C4-2B (cell line): ENCODE data around the gene GRIP1.

ENCODE experiments used
- H3K27ac ChIP-seq: fragments of 450-650 bp; 2 replicates; pipeline ENCODE4 v1.5.1; 2017
- CTCF ChIP-seq: fragments of 450-650 bp; conservative IDR thresholded peaks from 2 replicates; pipeline ENCODE4 v1.5.1; 2017; ENCODE audit warnings: mild to moderate bottlenecking
- ZFX ChIP-seq: fragments of 450-650 bp; IDR thresholded peaks from 2 replicates; pipeline ENCODE4 v1.6.1; 2017

Gene GRIP1

DNA sequence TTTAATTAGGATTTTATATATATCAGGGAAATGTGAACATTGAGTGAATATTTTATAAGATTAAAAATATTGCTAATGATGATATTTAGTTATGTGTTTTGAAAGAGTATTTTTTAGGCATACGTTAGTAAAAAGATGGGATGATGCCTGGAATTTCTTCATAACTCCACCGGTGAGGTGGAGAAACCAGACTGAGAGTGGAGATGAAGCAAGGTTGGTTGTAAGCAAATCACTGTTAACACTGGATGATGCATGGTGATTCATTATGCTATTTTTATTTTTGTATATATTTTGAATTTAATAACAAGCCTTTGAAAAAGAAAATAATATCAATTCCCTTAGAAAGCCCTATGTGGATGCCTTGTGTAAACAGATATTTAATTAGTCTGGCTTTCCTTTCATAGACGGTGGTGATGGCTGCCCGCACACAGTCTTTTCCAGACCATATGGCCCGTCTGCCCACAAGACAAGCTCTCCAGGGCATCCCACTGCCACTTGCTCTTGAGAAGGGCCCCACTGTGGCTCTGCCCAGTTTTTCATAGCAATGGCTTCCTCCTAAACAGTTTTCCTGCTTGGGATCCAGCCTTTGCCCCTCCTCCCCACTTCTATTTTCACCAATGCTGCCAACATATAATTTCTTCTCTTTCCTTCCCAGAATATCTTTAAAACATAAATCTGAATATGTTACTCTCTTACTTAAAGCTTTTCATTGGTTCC lies 281.1 kb downstream of the GRIP1 start:
- H3K27ac ChIP-seq = no peak overlapping the region
- TF ChIP-seq ZFX = no peak
- no peak for TF ChIP-seq CTCF

DNA sequence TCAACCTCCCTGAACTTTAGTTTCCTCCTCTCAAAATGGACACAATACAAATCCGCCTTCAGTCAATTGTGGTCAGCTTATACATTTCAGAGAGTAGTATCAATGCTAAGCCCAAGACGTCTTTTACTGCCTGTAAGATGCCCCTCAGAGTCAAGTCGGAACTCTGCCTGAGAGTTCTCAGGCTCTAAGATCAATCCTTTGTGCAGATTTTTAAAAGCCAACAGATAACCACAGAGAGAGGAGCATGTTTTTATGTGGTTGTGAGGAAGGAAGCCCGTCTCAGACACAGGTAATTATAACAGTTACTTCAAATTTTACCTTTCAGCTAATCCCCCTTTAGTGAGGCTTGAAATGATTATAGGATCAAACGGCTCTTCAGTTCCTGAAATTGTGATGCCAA lies 285.0 kb downstream of the GRIP1 start:
- no peak overlapping the region for H3K27ac ChIP-seq
- TF ChIP-seq ZFX = no peak
- no peak for TF ChIP-seq CTCF

DNA sequence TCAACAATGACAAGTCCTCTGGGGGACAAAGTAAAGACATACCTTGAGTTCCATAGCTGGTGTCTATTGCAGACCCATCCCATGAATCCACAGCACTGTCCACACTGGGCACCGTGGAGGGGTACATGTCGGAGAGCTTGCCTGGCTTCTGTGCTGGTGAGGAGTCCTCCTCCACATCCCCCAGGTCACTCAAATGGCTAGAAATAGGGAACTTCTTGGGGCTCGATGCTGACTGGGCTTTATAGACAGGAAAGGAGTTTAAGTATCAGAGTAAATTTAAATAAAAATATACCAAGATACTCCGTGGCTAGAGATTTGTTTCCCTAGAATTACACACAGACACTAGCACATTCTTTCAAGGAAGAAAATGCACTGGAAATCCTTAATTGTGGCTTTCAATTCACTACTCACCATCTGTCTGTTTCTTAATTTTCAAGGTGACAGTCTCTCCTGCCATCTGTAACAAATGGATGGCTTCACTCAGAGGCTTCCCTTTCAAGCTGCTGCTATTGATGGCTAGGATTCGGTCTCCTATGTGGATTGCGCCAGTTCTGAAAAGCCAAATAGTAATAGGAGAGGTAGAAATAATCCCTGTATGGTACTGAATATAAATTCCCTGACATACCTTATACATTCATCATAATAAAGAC lies 286.5 kb downstream of the GRIP1 start:
- no peak overlapping the region for H3K27ac ChIP-seq

GRCh38 chr12:66388517-66388916 lies 290.4 kb downstream of the GRIP1 start:
- no peak overlapping the region for H3K27ac ChIP-seq
- TF ChIP-seq ZFX (no peak), CTCF (no peak)

More for the DNA sequence above, 286.5 kb downstream of the GRIP1 start:
- no peak for TF ChIP-seq CTCF
- TF ChIP-seq ZFX = no peak

DNA sequence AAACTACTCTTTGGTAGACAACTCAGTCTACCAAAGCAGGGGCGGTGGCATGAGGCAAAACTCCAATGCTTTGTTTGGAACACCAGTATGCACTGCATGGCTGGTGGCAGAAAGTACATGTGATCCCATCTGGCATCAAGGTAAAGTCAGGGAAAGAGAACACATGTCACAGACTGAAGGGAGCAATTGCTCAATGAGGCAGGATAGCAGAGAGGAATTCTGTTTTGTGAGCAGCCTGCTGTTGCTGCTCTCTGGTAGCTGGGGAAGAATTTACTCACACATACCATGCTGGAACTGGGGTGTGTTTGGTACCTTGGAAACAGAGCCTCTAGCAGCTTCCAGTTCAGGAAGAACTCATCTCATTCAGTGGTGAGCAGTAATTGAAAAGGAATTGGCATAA lies 291.8 kb downstream of the GRIP1 start:
- TF ChIP-seq CTCF = no peak
- no peak for TF ChIP-seq ZFX
- no peak overlapping the region for H3K27ac ChIP-seq

DNA sequence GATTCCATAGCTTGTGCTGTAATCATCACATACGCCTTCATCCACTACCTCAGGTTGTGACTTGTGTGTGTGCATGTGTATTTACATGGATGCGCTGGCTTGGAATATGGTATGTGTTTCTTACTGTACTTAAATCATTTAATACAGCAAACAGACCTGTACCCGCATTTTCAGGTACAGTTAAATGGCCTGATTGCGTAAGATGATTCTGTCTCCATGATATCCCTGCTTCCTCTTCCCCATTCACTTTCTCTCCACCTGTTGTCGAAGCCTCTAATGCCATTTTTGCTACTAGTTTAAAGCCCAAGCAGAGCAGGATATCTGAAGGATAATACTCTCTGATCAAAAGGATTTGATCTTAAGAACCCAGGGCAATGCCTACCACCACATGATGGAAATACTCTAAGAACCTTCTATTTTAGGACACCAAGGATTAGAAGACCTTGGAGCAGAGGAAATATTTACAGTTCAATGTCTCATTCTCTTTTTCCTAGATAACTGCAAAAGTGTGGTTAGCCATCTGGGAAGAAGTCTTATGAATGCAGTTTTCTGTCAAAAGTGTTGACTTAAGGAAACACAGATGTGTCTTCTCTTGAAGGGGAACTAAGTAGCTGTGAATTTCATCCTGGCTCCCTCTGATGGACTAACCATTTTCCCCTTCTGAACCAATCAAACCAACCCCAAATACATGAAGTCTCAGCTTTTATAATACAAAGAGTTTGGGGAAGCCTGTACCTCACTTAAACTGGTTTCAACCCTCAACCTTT lies 297.9 kb downstream of the GRIP1 start:
- no peak overlapping the region for H3K27ac ChIP-seq
- no peak for TF ChIP-seq CTCF
- TF ChIP-seq ZFX = no peak

DNA sequence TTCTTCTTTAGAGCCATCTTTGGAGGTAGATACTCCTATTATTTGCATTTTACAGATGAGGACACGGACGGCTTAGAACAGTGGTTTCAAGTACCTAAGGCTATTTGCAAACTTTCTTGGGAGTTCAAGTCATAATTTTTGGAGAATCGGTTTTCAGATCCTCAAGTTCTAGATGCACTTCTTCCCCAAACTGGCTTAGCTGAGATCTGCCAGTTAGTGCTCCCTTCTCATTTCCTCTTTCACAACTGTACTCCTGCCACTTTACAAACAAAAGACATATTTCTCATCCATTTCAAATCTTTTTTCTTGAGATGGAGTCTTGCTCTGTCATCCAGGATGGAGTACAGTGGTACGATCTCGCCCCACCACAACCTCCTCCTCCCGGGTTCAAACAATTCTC lies 299.3 kb downstream of the GRIP1 start:
- TF ChIP-seq CTCF (no peak), ZFX (no peak)
- H3K27ac ChIP-seq = no peak overlapping the region
